Brain pericyte (primary cell): Measurements from ENCODE around the gene FOXJ3.

Source experiments
- DNase-seq: peaks from one replicate; pipeline ENCODE4 v3.0.0-alpha.2; 2012; ENCODE audit warnings: low read depth, low spot score

The FOXJ3 gene

GRCh38 chr1:42168763-42169162 lies 166.3 kb downstream of the FOXJ3 start:
- DNase-seq, result no peak

DNA sequence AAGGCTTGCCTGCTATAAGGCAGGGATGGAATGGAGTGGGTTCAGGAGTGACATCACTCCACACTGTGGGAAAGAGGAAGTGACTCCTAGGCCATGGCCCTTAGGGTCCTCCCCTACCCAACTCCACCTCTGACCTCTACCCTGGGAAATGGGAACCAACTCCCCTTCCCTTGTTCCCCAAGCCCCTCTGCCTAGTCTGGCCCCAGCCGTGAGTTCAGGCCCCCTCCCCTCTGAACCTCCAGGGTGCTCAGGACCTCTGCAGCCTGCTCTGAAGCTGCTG lies 166.7 kb downstream of the FOXJ3 start:
- no peak for DNase-seq

DNA sequence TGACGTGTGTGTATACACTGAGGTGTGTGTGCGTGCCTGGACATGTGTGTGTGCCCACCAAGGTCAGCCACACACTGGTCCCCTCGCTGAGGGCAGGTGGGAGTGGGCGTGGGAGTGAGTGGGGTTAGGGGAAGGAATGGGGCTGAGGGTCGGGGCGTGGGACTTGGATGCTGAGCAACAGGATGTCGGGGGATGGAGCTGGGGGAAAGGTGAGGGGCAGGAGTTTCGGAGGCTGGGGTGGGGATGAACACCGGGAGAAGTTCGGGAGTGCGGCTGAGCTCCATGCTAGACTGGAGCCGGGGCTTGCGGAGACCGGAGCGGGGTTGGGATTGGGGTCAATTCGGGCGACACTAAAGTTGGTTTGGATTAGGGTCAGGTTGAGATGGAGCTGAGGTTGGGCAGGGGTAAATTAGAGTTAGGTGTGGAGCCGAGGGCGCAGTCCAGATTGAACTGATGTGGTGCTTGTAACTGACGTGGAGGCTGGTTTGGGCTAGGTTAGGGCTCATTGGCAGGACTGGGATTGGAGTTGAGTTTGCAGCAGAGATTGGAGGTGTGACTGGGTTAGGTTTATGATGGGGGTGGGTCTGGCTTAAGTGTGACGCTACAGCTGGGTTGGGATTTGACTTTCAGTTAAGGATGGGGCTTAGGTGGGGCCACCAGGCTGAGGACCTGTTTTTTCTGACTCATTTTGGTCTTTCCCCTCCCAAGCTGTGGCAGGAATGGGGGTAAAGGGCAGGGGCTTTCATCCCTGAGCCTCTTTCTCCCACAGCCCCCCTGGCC lies 167.2 kb downstream of the FOXJ3 start:
- DNase-seq, result no peak

DNA sequence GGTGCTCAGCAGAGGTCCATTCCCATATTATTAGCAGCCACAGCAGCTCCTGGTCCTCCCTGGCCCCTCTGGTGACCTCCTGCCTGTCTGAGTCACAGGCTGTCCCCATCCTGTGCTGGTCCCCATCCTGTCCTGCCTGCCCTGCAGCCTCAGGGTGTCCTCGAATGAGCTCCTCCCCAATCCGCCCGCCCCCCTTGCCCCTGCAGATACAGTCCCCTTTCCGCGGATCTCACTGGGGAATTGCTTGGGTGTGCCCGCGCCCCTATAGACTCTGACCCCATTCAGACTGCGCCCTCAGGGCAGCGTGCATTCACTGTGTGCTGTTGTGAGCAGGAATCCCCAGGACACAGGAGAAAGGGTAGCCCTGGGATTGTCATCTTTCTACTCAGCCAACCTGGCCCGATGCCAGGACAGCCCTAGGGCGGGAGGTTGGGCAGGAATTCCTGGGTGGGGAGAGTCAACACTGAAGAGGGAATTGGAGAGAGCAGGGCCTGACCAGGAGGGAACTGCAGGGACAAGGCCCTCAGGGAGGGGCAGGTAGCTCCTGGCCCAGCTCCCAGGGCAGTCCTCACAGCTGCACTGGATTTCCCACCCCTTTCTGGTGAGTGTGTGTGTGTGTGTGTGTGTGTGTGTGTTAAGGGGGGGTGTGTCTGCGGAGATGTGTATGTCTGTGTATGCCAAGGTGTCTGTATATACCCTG lies 169.4 kb downstream of the FOXJ3 start:
- DNase-seq, result no peak

- DNase-seq, result no peak
Observed at GRCh38 chr1:42164551-42165420, 170.2 kb downstream of the FOXJ3 start, which contains the start of gene GUCA2A. GUCA2A (minus strand) TSS chr1:42164745; CDS start chr1:42164712, 33 bp downstream.

- DNase-seq, result no peak
Observed at GRCh38 chr1:42163536-42164503, 171.2 kb downstream of the FOXJ3 start.

DNA sequence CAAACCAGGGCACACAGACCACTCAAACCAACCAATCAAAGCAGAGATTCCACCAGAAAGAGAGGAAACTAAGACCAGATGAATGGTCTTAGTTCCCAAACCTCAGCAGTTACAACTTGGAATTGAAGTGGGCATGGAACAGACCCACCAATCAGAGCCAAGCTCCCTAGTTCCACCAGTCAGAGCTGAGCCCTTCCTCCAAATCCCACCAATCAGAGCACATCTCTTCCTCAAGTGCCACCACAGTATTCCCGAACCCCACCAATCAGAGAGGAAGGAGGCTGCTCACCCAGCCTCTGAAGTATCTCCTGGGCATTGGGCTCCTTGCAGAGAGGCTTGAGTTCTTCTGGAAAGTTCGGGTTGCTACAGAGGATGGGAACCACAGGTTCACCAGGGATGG lies 171.9 kb downstream of the FOXJ3 start:
- no peak for DNase-seq

GRCh38 chr1:42162181-42162580 lies 172.9 kb downstream of the FOXJ3 start:
- no peak for DNase-seq

- no peak for DNase-seq
Observed at GRCh38 chr1:42158189-42158588, 176.8 kb downstream of the FOXJ3 start.

DNA sequence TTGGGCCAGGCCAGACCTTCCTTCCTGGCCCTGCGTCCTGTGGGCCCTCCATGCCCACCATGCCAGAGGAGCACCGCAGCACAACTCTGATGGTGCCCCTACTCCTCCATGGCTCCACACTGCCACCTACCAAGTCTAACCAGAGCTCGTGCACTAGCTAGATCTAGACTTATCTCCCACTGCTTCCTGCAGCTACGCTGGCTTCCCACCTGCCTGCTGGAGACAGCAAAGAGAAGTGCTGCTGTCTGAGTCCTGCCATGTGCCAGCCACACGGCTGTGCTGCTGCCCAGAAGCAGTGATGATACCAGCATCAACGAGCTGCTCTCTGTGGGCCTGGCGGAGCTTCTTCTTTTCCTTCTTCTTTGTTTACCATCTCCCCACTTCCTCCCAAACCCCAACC lies 177.4 kb downstream of the FOXJ3 start:
- DNase-seq, result no peak

GRCh38 chr1:42155362-42155761 lies 179.7 kb downstream of the FOXJ3 start:
- DNase-seq, result no peak

GRCh38 chr1:42154685-42155084 lies 180.3 kb downstream of the FOXJ3 start:
- DNase-seq, result no peak

DNA sequence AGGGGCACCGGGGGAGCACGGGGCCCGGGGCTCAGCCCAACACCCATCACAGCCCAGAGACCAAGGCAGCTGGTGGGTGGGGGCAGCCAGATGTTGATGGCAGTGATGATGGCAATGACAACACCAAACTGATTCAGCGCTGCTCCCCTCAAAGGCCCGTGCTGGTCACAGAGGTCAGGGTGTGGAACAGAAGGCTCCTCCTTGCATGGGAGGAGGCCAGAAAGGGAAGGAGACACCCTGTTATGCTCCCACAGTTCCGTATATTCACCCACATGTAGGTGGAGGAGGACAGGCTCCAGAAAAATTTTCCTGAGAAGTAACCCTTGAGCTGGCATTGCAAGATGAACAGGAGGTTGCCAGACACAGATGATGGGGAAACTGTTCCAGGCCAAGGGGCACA lies 181.4 kb downstream of the FOXJ3 start:
- DNase-seq, result no peak

GRCh38 chr1:42152907-42153600 lies 182.0 kb downstream of the FOXJ3 start, which contains the start of gene GUCA2B:
GUCA2B (plus strand) TSS chr1:42153410; CDS start chr1:42153451, 41 bp downstream.
- no peak for DNase-seq

- DNase-seq, result no peak
Observed at GRCh38 chr1:42152119-42152518, 182.9 kb downstream of the FOXJ3 start.

DNA sequence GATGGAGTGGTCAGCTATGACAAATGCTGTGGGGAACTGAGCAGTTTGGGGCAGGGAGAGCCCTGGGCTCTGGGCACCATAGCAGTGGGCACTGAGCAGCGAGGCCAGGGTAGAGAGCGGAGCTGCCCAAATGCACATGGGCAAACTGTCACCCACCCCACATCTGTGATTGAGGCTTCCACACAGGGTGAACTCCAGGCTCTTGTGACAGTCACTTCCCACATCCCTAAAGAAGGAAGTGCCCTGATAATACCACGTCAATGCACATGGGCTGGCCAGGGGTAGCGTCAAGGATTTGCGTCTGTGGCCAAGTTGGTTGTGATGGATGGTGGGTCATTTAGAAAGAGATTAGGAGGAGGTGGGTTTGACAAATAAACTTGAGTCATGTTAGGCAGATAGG lies 184.4 kb downstream of the FOXJ3 start:
- DNase-seq, result no peak

- DNase-seq, result no peak
Observed at GRCh38 chr1:42148166-42148565, 186.9 kb downstream of the FOXJ3 start.

DNA sequence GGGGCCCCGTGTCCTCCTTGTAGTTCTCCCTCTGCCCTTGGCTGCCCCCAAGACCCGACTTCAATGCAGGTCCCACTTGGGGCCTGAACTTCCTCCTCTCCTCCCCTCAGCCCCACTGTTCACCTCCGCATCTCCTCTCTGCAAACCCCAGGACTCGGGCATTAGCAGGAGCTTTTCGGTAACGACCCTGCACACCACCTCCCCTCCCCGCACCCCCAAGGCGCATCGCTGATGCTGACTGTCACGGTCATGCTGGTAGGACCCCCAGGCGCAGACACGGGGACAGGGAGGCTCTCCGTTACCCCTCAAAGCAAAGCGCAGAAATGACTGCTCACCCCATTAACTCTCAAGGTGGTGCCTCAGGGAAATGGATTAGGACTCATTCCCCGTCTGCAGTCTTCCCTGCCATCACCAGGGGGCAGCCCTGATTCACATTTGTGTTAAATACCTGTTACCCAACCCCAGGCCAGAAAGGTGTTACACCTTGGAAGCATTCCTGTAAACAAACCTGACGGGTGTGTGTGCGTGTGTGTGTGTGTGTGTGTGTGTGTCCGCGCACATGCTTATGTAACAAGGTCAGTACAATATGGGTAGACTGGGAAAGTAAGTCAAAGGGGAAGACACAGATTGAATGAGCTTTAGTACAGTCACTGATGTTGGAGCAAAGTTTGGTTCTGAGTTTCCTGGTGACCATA lies 188.3 kb downstream of the FOXJ3 start:
- DNase-seq, result no peak

DNA sequence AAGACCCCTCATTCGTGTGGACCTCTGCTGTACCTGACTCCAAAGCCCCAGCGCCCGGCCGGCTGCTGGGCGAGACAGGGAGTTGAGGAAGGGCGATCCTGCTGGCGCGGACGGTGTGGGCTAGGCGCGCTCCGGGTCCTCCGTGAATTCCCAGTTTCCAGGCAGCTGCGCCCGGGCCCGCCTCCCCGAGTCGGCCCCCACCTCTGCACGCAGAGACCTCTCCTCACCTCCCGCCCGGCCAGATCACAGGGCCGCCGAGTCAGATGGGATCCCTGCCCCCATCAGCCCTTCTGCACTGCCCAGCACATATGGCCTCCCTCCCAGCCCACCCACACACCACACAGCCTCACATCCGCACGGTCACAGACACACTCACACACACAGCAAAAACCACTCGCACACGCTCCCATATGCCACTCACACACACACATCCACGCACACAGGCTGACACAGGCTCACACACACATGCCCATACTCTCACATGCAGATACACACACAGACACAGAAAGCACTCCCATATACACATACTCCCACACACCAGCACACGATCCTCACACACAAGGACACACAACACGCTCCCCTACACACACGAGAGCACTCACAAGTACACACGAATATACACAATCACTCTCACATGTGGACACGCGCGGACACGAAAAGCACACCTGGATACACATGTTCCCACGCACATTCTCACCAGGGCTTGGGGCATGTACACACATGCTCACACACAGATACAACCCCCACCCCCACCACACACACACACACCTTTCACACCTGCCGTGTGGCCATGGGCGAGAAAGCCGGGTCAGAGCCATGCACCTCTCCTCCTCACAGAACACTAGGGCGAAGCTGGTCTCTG lies 189.0 kb downstream of the FOXJ3 start:
- no peak for DNase-seq
